Activated CD8-positive, alpha-beta T cell treated with anti-CD3 and anti-CD28 coated beads for 36 hours (primary cell): Measurements from ENCODE around the gene GLG1. TPM values are rescaled to one million over a fixed set of nuclear protein-coding genes. Genes with fewer than 3 reads are reported as not detected.

Experiments
- ATAC-seq: fragments of 200-7000 bp; cut with Tn5 transposase; one replicate; pipeline ENCODE4 v1.10.0; 2021; ENCODE audit warnings: mild to moderate bottlenecking, moderate library complexity
- CTCF ChIA-PET: fragments of 350-600 bp; sonication (Branson Sonifier 250); formaldehyde crosslinking; loops from one replicate; lab custom pipeline; 2021; ENCODE audit warnings: antibody characterized with exemption; lab: Charles Lee
- POLR2A ChIA-PET: fragments of 350-600 bp; sonication (Branson Sonifier 250); formaldehyde crosslinking; loops from one replicate; lab custom pipeline; 2021; ENCODE audit warnings: antibody characterized with exemption; lab: Charles Lee
- DNase-seq: peaks from one replicate; pipeline ENCODE4 v3.0.0-alpha.2; 2020
- H3K27ac Mint-ChIP-seq: one replicate; pipeline ENCODE4 v1.8.0; 2021; ENCODE audit warnings: mild to moderate bottlenecking, mixed read lengths
- H3K27me3 Mint-ChIP-seq: one replicate; pipeline ENCODE4 v1.8.0; 2021; ENCODE audit warnings: mixed read lengths
- H3K36me3 Mint-ChIP-seq: one replicate; pipeline ENCODE4 v1.8.0; 2021; ENCODE audit warnings: low read depth, mixed read lengths
- H3K4me1 Mint-ChIP-seq: one replicate; pipeline ENCODE4 v1.8.0; 2021; ENCODE audit warnings: low read depth, mixed read lengths
- H3K4me3 Mint-ChIP-seq: one replicate; pipeline ENCODE4 v1.8.0; 2021; ENCODE audit warnings: mild to moderate bottlenecking, moderate library complexity, mixed read lengths
- H3K9me3 Mint-ChIP-seq: one replicate; pipeline ENCODE4 v1.8.0; 2021; ENCODE audit warnings: mixed read lengths
- intact Hi-C: fragments of 100-400 bp; cut with micrococcal nuclease; formaldehyde crosslinking; loops from one replicate; pipeline ENCODE4 v1.10.0; 2022
- total RNA-seq, 2 experiments: library from RNA; stranded (reverse); gene quantifications; one replicate each; pipeline ENCODE4 v1.2.3, GENCODE V29; 2021
- TF ChIP-seq, protein P1 (sequence below): fragments of 200-600 bp; IDR thresholded peaks from one replicate; pipeline ENCODE4 v1.8.0; 2022; ENCODE audit warnings: antibody characterized with exemption, mild to moderate bottlenecking

The GLG1 gene
- total RNA-seq, 2 experiments from 2014 or later, result 70.0 to 74.9 TPM

DNA sequence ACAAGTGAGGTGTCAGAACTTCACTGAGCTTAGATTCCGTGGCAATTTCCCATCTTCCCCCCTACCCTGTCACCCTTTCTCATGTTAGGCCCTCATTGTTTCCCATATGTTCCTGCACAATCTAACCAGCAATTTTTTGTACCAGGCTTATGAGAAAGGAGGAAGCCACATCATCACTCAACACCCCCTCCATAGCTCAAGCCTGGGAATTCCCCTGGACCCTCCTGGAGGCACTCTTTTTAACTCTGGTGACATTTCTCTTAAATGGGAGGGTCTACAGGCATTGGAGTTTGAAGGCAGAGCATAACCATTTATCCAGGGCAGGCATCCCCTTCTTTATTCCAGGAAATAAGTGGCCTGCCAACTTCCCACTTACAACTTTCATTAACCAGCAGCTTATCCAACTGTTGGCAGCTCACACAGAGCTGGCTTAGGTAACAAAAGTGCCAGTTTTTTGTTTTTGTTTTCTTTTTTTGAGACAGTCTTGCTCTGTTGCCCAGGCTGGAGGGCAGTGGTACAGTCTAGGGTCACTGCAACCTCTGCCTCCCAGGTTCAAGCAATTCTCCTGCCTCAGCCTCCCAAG lies 10.4 kb upstream of the GLG1 start:
- POLR2A ChIA-PET, result interaction anchor here (1.3 kb wide), 1 partner anchor 9 kb away, joined by 7 read pairs; no protein-coding TSS in a partner anchor
- intact Hi-C loops, result no loop called here
- Mint-ChIP-seq H3K36me3 (peaks cover 27% of the 10 kb centered on the region), H3K27me3 (no peaks in the 10 kb centered on the region), H3K9me3 (no peaks in the 10 kb centered on the region), H3K27ac (peak overlapping the region; percentile 27), H3K4me1 (peaks cover 15% of the 10 kb centered on the region), H3K4me3 (no peak overlapping the region)
- CTCF ChIA-PET, result no interaction called here
- TF ChIP-seq, protein P1, sequence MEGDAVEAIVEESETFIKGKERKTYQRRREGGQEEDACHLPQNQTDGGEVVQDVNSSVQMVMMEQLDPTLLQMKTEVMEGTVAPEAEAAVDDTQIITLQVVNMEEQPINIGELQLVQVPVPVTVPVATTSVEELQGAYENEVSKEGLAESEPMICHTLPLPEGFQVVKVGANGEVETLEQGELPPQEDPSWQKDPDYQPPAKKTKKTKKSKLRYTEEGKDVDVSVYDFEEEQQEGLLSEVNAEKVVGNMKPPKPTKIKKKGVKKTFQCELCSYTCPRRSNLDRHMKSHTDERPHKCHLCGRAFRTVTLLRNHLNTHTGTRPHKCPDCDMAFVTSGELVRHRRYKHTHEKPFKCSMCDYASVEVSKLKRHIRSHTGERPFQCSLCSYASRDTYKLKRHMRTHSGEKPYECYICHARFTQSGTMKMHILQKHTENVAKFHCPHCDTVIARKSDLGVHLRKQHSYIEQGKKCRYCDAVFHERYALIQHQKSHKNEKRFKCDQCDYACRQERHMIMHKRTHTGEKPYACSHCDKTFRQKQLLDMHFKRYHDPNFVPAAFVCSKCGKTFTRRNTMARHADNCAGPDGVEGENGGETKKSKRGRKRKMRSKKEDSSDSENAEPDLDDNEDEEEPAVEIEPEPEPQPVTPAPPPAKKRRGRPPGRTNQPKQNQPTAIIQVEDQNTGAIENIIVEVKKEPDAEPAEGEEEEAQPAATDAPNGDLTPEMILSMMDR, result no peak
- DNase-seq (no peak), ATAC-seq (no peak)

DNA sequence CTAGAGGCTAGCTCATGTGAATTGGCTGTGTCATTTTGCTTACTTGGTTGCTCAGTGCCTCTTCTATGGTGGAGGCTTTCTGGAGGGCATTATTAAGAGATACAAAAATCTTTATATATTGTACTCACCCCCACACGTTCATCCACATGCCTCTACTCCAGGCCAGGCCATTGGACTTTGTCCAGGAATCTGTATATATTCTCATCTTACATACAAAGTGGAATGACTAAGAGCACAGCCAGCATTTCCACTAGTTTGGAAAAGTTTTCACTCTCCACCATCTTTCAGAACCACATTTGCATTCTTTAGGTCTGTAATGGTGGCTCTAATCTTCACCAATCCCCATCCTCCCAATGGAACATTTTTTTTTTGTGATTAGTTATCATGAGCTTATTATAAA lies 4.8 kb upstream of the GLG1 start:
- ChIA-PET CTCF (interaction anchor here (1.4 kb wide), 1 partner anchor 11 kb away, joined by 4 read pairs; no protein-coding TSS in a partner anchor), POLR2A (interaction anchor here (1.1 kb wide), 1 partner anchor 15 kb away, joined by 3 read pairs; no protein-coding TSS in a partner anchor)
- H3K36me3 Mint-ChIP-seq, result peaks cover 15% of the 10 kb centered on the region
- no peaks in the 10 kb centered on the region for H3K9me3 Mint-ChIP-seq
- TF ChIP-seq, protein P1, result no peak
- no peaks in the 10 kb centered on the region for H3K27me3 Mint-ChIP-seq
- intact Hi-C loops, result no loop called here
- H3K4me1 Mint-ChIP-seq, result peaks cover 19% of the 10 kb centered on the region
- H3K27ac Mint-ChIP-seq, result no peak overlapping the region
- ATAC-seq (no peak), DNase-seq (no peak)
- no peak overlapping the region for H3K4me3 Mint-ChIP-seq

DNA sequence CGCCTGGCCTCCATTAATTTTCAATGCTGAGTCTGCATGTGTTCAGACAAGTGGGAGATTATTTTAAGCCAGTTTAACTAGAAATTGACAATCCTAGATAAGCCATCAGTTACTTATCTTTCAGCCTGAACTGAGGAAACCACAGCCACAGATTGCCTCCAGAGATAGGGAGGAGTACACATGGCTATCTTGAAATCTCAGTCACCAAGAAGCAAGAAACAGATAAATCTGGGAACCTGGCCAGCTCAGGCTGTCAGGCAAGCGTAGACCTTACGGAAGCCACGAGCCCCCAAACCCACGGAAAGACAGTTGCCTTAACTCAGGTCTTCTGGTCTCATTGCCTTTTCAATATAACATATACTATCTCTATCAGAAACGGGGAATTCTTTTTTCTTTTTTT lies 2.0 kb upstream of the GLG1 start:
- ChIA-PET CTCF (interaction anchor here (1.1 to 1.3 kb wide), 2 partner anchors 10 to 14 kb away, joined by 3 to 4 read pairs; no protein-coding TSS in a partner anchor), POLR2A (interaction anchor here (0.5 to 1.2 kb wide), 3 partner anchors 17 to 56 kb away, joined by 3 to 7 read pairs (median 3); no protein-coding TSS in a partner anchor)
- intact Hi-C loops, result loop anchor here (10.0 kb wide), 1 partner anchor 104 kb away; no protein-coding TSS in a partner anchor
- Mint-ChIP-seq H3K4me1 (peaks cover 32% of the 10 kb centered on the region), H3K4me3 (no peak overlapping the region), H3K27ac (peak overlapping the region; percentile 36), H3K36me3 (peaks cover 17% of the 10 kb centered on the region), H3K27me3 (no peaks in the 10 kb centered on the region), H3K9me3 (no peaks in the 10 kb centered on the region)
- TF ChIP-seq, protein P1, result no peak
- DNase-seq (peak; percentile 31), ATAC-seq (no peak)

DNA sequence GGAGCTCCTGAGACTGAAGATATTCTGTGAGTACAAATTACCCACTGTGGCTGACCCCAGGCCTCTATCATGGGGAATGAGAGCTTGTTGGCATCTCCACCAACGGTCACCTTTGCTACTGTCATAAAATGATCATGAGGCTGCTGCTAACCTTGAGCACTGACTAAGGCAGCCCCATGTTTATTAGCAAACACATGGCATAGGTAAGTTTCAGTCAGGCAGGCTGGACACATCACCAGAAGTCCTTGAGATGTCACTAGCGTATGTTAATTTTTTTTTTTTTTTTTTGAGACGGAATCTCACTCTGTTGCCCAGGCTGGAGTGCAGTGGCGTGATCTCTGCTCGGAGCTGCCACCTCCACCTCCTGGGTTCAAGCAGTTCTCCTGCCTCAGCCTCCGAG lies 1.5 kb upstream of the GLG1 start:
- intact Hi-C loops, result loop anchor here (10.0 kb wide), 1 partner anchor 104 kb away; no protein-coding TSS in a partner anchor
- Mint-ChIP-seq H3K36me3 (peaks cover 12% of the 10 kb centered on the region), H3K27me3 (no peaks in the 10 kb centered on the region), H3K4me3 (no peak overlapping the region), H3K27ac (no peak overlapping the region), H3K9me3 (no peaks in the 10 kb centered on the region), H3K4me1 (peaks cover 38% of the 10 kb centered on the region)
- TF ChIP-seq, protein P1, result no peak
- POLR2A ChIA-PET, result interaction anchor here (0.9 to 2.0 kb wide), 5 partner anchors 8 to 88 kb away, joined by 3 to 9 read pairs (median 7); no protein-coding TSS in a partner anchor
- CTCF ChIA-PET, result interaction anchor here (0.5 to 1.7 kb wide), 6 partner anchors 10 to 299 kb away, joined by 3 to 4 read pairs (median 3); no protein-coding TSS in a partner anchor
- DNase-seq (no peak), ATAC-seq (no peak)

DNA sequence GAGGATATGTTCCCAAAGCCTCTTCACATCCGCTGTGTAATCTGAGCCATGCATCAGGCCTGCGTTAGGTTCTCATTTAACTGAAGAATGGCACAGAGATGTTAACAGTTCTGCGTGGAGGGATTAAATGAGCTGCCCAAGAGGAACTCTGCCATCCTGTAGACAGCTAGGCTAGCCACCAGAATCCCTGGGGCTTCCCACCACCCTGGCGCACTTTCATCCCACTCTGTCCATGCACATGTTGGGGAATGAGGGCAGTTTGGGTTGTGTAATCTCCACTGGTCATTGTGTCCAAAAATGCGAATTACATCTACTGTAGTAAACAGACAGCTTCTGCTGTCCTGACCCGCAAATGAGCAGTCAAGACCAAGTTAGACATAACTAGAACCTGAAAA lies 1.0 kb upstream of the GLG1 start:
- H3K27me3 Mint-ChIP-seq, result no peaks in the 10 kb centered on the region
- H3K4me3 Mint-ChIP-seq, result peak overlapping the region; percentile 98
- intact Hi-C loops, result loop anchor here (10.0 kb wide), 1 partner anchor 103 kb away; no protein-coding TSS in a partner anchor
- H3K9me3 Mint-ChIP-seq, result no peaks in the 10 kb centered on the region
- ChIA-PET CTCF (interaction anchor here (0.5 to 1.7 kb wide), 6 partner anchors 11 to 298 kb away, joined by 3 to 4 read pairs (median 3); no protein-coding TSS in a partner anchor), POLR2A (interaction anchor here (0.9 to 2.0 kb wide), 6 partner anchors 8 to 89 kb away, joined by 3 to 9 read pairs (median 6); no protein-coding TSS in a partner anchor)
- no peak for DNase-seq
- H3K36me3 Mint-ChIP-seq, result peaks cover 13% of the 10 kb centered on the region
- no peak overlapping the region for H3K27ac Mint-ChIP-seq
- TF ChIP-seq, protein P1, result no peak
- peaks cover 40% of the 10 kb centered on the region for H3K4me1 Mint-ChIP-seq
- ATAC-seq, result no peak
